ENCODE measurements around the gene REPIN1. TPM values are rescaled to one million over a fixed set of nuclear protein-coding genes. Genes with fewer than 3 reads are reported as not detected.

The REPIN1 gene
- polyA plus RNA-seq, 1 of the 3 experiments (the other 2 are of a cell fraction): 91.6 TPM

GRCh38 chr7:150388709-150389531, 20.3 kb downstream of the REPIN1 start:
- Histone ChIP-seq H3K27me3 (ENCODE audit: insufficient read depth) (no peaks in the 10 kb centered on the region), H3K27ac (ENCODE audit: low read depth in 2 of 2, low read length in 1 of 2) (no peak overlapping the region), H4K20me1 (ENCODE audit: insufficient read depth) (peaks cover under 1% of the 10 kb centered on the region; the same call in 1 of the 2 replicates), H3K9ac (no peak overlapping the region), H3K4me3 (ENCODE audit: low read depth in 2 of 2, low read length in 1 of 2) (no peak overlapping the region), H3K79me2 (ENCODE audit: insufficient read depth) (peaks cover 2% of the 10 kb centered on the region; the same call in 1 of the 2 replicates), H3K4me1 (ENCODE audit: control insufficient read depth in 1 of 2, insufficient read depth in 2 of 2, low read depth in 1 of 2, low read length in 1 of 2) (peaks cover 0 to 28% of the 10 kb centered on the region in 2 experiments; a peak in 2 of 4 replicates), H3K4me2 (no peak overlapping the region), H3K9me3 (no peaks in the 10 kb centered on the region), H2AFZ (ENCODE audit: low read depth) (no peak overlapping the region), H3K36me3 (replicated peaks in 1 of 2; ENCODE audit: control insufficient read depth in 1 of 2, insufficient read depth in 2 of 2, low read length in 1 of 2) (peaks cover 3 to 7% of the 10 kb centered on the region in 2 experiments), H3K9me2 (no peaks in the 10 kb centered on the region), H3F3A (replicated peaks; ENCODE audit: insufficient read depth) (peaks cover 13% of the 10 kb centered on the region)
- WGBS (ENCODE audit: low lambda C conversion rate): 95% methylated on average over 17 of the region's 20 CpGs
- DNase-seq: no peak
- ChIA-PET CTCF (interaction anchor here (0.9 to 1.4 kb wide), 3 partner anchors 12 to 35 kb away, joined by 3 to 4 read pairs (median 4); a partner anchor contains a TSS), POLR2A (interaction anchor here (0.8 kb wide), 1 partner anchor 11 kb away, joined by 3 read pairs; no protein-coding TSS in a partner anchor)
- no peak for TF ChIP-seq TCF12 (IDR thresholded peaks at IDR 0.05)
- peak; percentile 55 for TF ChIP-seq RAD21 (IDR thresholded peaks at IDR 0.05; ENCODE audit: low read length)
- peak; percentile 22; the same call in 1 of the 2 replicates for TF ChIP-seq SMC3 (IDR thresholded peaks at IDR 0.05; ENCODE audit: low read depth, low read length)

DNA sequence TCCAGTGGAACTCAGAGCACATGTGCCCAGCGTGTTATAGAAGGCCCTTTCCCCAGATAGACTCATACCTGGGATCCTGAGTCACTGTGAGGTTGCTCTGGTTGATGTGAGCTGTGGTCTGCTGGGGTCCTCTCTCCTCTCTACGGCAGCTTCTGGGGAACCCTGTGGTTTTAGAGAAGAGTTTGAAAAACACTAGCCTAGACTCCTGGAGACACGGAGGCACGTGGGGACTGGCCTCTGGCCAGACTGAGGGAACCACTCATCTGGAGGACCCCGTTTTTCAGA, 20.9 kb downstream of the REPIN1 start:
- H3K4me2 ChIP-seq: no peak overlapping the region
- TF ChIP-seq TEAD4 (IDR thresholded peaks at IDR 0.05; ENCODE audit: borderline replicate concordance, insufficient read depth) (no peak), MEF2A (IDR thresholded peaks at IDR 0.05; ENCODE audit: borderline replicate concordance, low read depth) (no peak), GATA2 (CRISPR knock-in tag; IDR thresholded peaks at IDR 0.05) (no peak), NRF1 (IDR thresholded peaks at IDR 0.05; ENCODE audit: low read depth, low read length) (no peak), NFIC (IDR thresholded peaks at IDR 0.05; ENCODE audit: borderline replicate concordance) (no peak), USF2 (IDR thresholded peaks at IDR 0.05; ENCODE audit: borderline replicate concordance, low read depth, low read length) (no peak), CHD2 (IDR thresholded peaks at IDR 0.05; ENCODE audit: low read length, partially characterized antibody) (no peak), GABPA (IDR thresholded peaks at IDR 0.05; ENCODE audit: low read depth) (no peak), IRF3 (IDR thresholded peaks at IDR 0.05; ENCODE audit: low read depth, low read length) (no peak), FOXM1 (IDR thresholded peaks at IDR 0.05; ENCODE audit: low read depth) (no peak), PBX3 (IDR thresholded peaks at IDR 0.05) (no peak), TCF12 (IDR thresholded peaks at IDR 0.05) (no peak), FOXJ3 (CRISPR knock-in tag; IDR thresholded peaks at IDR 0.05) (no peak), RFX5 (IDR thresholded peaks at IDR 0.05; ENCODE audit: low read length) (no peak), MXI1 (IDR thresholded peaks at IDR 0.05; ENCODE audit: low read depth, low read length) (no peak), EP300 (IDR thresholded peaks at IDR 0.05; ENCODE audit: borderline replicate concordance in 1 of 2, low read depth in 1 of 2, low read length in 1 of 2) (no peak), SIN3A (IDR thresholded peaks at IDR 0.05; ENCODE audit: borderline replicate concordance, low read depth, low read length) (no peak), RAD21 (IDR thresholded peaks at IDR 0.05; ENCODE audit: low read length) (no peak)
- TF ChIP-seq, protein P1, sequence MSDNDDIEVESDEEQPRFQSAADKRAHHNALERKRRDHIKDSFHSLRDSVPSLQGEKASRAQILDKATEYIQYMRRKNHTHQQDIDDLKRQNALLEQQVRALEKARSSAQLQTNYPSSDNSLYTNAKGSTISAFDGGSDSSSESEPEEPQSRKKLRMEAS (IDR thresholded peaks at IDR 0.05; ENCODE audit: low read depth): no peak
- TF ChIP-seq, protein P2, sequence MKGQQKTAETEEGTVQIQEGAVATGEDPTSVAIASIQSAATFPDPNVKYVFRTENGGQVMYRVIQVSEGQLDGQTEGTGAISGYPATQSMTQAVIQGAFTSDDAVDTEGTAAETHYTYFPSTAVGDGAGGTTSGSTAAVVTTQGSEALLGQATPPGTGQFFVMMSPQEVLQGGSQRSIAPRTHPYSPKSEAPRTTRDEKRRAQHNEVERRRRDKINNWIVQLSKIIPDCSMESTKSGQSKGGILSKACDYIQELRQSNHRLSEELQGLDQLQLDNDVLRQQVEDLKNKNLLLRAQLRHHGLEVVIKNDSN (IDR thresholded peaks at IDR 0.05; ENCODE audit: borderline replicate concordance, low read depth): no peak
- POLR2A ChIA-PET: interaction anchor here (0.8 kb wide), 1 partner anchor 11 kb away, joined by 3 read pairs; no protein-coding TSS in a partner anchor
- WGBS (ENCODE audit: low lambda C conversion rate): 94% methylated on average over 5 of the region's 5 CpGs
- CTCF ChIA-PET: interaction anchor here (0.9 to 1.4 kb wide), 2 partner anchors 16 to 36 kb away, joined by 3 to 4 read pairs; a partner anchor contains a TSS
- H3K27me3 ChIP-seq (ENCODE audit: insufficient read depth): no peaks in the 10 kb centered on the region
- no peaks in the 10 kb centered on the region for H3K9me2 ChIP-seq
- H4K20me1 ChIP-seq (ENCODE audit: insufficient read depth): no peaks in the 10 kb centered on the region; the same call in 1 of the 2 replicates
- peaks cover 3 to 7% of the 10 kb centered on the region in 2 experiments for H3K36me3 ChIP-seq (replicated peaks in 1 of 2; ENCODE audit: control insufficient read depth in 1 of 2, insufficient read depth in 2 of 2, low read length in 1 of 2)
- H3K9me3 ChIP-seq: no peaks in the 10 kb centered on the region
- no peak overlapping the region for H2AFZ ChIP-seq (ENCODE audit: low read depth)
- H3K79me2 ChIP-seq (ENCODE audit: insufficient read depth): no peaks in the 10 kb centered on the region; the same call in 1 of the 2 replicates
- no peak overlapping the region for H3K27ac ChIP-seq (ENCODE audit: low read depth in 2 of 2, low read length in 1 of 2)
- DNase-seq: no peak
- no peak overlapping the region for H3K9ac ChIP-seq
- peaks cover 13% of the 10 kb centered on the region for H3F3A ChIP-seq (replicated peaks; ENCODE audit: insufficient read depth)
- peaks cover 0 to 22% of the 10 kb centered on the region in 2 experiments; a peak in 2 of 4 replicates for H3K4me1 ChIP-seq (ENCODE audit: control insufficient read depth in 1 of 2, insufficient read depth in 2 of 2, low read depth in 1 of 2, low read length in 1 of 2)
- no peak overlapping the region for H3K4me3 ChIP-seq (ENCODE audit: low read depth in 2 of 2, low read length in 1 of 2)
